Measurements from ENCODE around the gene CCRL2. TPM values are rescaled to one million over a fixed set of nuclear protein-coding genes. Genes with fewer than 3 reads are reported as not detected.

The CCRL2 gene
- total RNA-seq = 4.7 and 4.9 TPM in 2 replicates

DNA sequence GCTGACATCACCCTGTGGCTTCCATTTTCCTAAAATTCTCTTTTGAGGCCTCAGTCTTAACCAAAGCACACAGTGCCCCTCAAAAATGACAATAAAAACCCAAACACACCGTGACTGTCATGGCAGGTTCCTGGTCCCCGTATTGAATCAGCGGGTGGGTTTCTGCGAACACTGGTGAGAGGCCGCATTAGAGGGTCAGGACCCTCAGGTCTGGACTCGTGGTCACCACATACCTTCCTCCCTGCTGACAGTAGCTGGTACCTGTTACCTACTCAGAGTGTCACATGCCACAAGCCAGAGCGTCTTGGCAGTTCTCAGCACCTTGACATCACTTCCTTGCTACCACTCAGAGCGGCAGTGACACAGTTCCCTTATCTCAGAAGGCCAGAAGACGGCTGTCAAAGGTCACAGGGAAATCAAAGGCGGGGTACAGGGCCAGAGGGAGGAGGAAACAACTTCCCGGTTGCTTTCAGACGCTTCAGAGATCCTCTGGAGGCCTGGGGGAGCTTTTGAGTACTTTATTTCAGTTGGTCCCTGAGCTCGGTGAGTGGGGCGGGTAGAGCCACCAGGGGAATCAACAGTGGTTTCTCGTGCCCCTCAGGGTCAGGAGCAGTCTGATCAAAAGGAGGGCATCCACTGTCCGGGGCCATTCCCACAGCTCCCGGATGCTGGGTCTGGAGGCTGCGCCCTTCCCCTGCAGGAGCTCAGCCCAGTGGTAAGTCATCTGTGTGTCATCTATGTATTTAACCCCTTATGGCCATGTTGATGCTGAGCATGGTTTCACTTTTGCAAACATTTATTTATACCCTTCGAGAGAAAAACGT, at the start of gene CCRL2, which contains the start of gene CCR5AS:
TSS of gene CCRL2 (plus strand) at position 472 of the 824 bp plus-strand sequence. CDS start 821 bp downstream, outside the sequence.
TSS of gene CCR5AS (minus strand) at position 279 of the 824 bp plus-strand sequence.

GRCh38 chr3:46370839-46371518, 36.1 kb upstream of the CCRL2 start, which contains the start of gene CCR5:
TSS of gene CCR5 (plus strand) at chr3:46370946. CDS start at chr3:46372903, 1,957 bp downstream.

Other genes with a start within 250 kb of the CCRL2 start
- not detected in 2 replicates for gene CCR1, start 198.9 kb upstream of the CCRL2 start, total RNA-seq
- gene CCR3, start 164.8 kb upstream of the CCRL2 start, total RNA-seq = not detected in 2 replicates
- gene CCR2, start 53.1 kb upstream of the CCRL2 start, total RNA-seq = not detected in 2 replicates
- not detected in 2 replicates for gene CCR5, start 36.3 kb upstream of the CCRL2 start, total RNA-seq
- gene LTF, start 57.6 kb downstream of the CCRL2 start, total RNA-seq = 0.09 TPM in 1 of 2 replicates, not detected in the other
- gene RTP3, start 90.7 kb downstream of the CCRL2 start, total RNA-seq = not detected in 2 replicates
- under 0.01 and 0.09 TPM in 2 replicates for gene LRRC2, start 159.0 kb downstream of the CCRL2 start, total RNA-seq
- not detected in 2 replicates for gene FAM240A, start 205.3 kb downstream of the CCRL2 start, total RNA-seq

All from endothelial cell of coronary artery (primary cell).